ENCODE results near the gene IQCH. TPM values are rescaled to one million over a fixed set of nuclear protein-coding genes. Genes with fewer than 3 reads are reported as not detected.

IQCH gene
- total RNA-seq, 1 experiment from 2014 or later = 2.4 TPM

DNA sequence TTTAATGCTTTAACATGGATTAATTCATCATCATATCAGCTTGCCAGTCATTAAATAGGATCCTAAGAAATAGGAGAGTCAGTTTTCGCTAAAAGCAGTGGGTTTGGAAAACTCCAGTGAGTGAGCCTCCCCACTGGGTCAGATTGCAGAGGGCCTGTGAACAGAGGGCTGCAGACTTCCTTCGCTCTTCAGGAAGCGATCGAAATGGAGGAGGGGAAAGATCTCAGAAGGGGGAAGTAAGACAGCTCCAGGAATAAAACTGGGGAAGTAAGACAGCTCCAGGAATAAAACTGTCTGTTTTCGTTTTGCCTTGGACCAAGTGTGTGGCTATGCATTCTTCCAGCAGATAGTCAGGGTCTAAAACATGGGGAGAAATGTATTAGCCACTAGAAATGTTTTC is 141.5 kb downstream of the IQCH start:
- no peaks in the 10 kb centered on the region for H3K4me1 Mint-ChIP-seq (ENCODE audit: low read depth, unreplicated experiment)
- no peaks in the 10 kb centered on the region for H3K9me3 Mint-ChIP-seq (ENCODE audit: unreplicated experiment)
- H3K27me3 Mint-ChIP-seq (ENCODE audit: insufficient read depth, unreplicated experiment) = no peaks in the 10 kb centered on the region
- no peaks in the 10 kb centered on the region for H3K9me3 ChIP-seq
- no peaks in the 10 kb centered on the region for H3K36me3 Mint-ChIP-seq (ENCODE audit: insufficient read depth, unreplicated experiment)
- no TSS peak for BruUV-seq (replicated peaks)
- intact Hi-C loops (cut with micrococcal nuclease; ENCODE audit: unreplicated experiment) = no loop called here
- H3K4me1 ChIP-seq = no peaks in the 10 kb centered on the region
- H3K27me3 ChIP-seq (replicated peaks; ENCODE audit: control insufficient read depth, insufficient read depth, low read length) = no peaks in the 10 kb centered on the region
- no peak for DNase-seq
- CTCF ChIA-PET = no interaction called here
- H3K36me3 ChIP-seq (ENCODE audit: control insufficient read depth, insufficient read depth, low read length) = no peaks in the 10 kb centered on the region
- POLR2A ChIA-PET = no interaction called here
- no peak overlapping the region for H3K4me3 ChIP-seq (ENCODE audit: low read depth, low read length)
- TF ChIP-seq, protein P1, sequence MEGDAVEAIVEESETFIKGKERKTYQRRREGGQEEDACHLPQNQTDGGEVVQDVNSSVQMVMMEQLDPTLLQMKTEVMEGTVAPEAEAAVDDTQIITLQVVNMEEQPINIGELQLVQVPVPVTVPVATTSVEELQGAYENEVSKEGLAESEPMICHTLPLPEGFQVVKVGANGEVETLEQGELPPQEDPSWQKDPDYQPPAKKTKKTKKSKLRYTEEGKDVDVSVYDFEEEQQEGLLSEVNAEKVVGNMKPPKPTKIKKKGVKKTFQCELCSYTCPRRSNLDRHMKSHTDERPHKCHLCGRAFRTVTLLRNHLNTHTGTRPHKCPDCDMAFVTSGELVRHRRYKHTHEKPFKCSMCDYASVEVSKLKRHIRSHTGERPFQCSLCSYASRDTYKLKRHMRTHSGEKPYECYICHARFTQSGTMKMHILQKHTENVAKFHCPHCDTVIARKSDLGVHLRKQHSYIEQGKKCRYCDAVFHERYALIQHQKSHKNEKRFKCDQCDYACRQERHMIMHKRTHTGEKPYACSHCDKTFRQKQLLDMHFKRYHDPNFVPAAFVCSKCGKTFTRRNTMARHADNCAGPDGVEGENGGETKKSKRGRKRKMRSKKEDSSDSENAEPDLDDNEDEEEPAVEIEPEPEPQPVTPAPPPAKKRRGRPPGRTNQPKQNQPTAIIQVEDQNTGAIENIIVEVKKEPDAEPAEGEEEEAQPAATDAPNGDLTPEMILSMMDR (IDR thresholded peaks at IDR 0.05; ENCODE audit: insufficient read depth in 1 of 2, low read depth in 1 of 2, low read length in 1 of 2, severe bottlenecking in 1 of 2, unreplicated experiment in 1 of 2) = no peak
- no peak overlapping the region for H3K27ac Mint-ChIP-seq (ENCODE audit: unreplicated experiment)
- H3K4me3 Mint-ChIP-seq (ENCODE audit: unreplicated experiment) = no peak overlapping the region

DNA sequence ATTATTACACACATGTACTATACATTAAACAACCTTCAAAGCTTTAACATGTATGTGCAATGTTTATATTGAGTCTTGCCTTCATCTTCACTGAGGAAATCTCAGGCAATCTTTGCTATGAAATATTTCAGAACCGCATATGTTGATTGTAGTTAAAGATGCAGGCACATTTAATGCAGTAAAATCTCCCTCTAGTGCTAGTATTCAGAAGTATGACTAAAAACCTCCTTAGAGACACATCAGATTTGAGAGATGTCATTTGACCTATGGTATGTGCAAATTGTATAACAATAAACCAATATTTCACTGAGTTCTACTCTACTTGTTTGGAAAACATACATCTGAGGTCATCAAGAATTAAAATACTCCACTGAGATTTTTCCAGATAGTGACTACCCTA is 142.6 kb downstream of the IQCH start:
- intact Hi-C loops (cut with micrococcal nuclease; ENCODE audit: unreplicated experiment) = no loop called here
- no peaks in the 10 kb centered on the region for H3K27me3 Mint-ChIP-seq (ENCODE audit: insufficient read depth, unreplicated experiment)
- BruUV-seq (replicated peaks) = no TSS peak
- Histone ChIP-seq H3K4me3 (ENCODE audit: low read depth, low read length) (no peak overlapping the region), H3K27me3 (replicated peaks; ENCODE audit: control insufficient read depth, insufficient read depth, low read length) (no peaks in the 10 kb centered on the region), H3K9me3 (no peaks in the 10 kb centered on the region), H3K36me3 (ENCODE audit: control insufficient read depth, insufficient read depth, low read length) (no peaks in the 10 kb centered on the region), H3K4me1 (no peaks in the 10 kb centered on the region)
- H3K9me3 Mint-ChIP-seq (ENCODE audit: unreplicated experiment) = no peaks in the 10 kb centered on the region
- no peak overlapping the region for H3K27ac Mint-ChIP-seq (ENCODE audit: unreplicated experiment)
- ChIA-PET POLR2A (no interaction called here), CTCF (no interaction called here)
- no peak for DNase-seq
- H3K4me3 Mint-ChIP-seq (ENCODE audit: unreplicated experiment) = no peak overlapping the region
- H3K4me1 Mint-ChIP-seq (ENCODE audit: low read depth, unreplicated experiment) = no peaks in the 10 kb centered on the region
- TF ChIP-seq, protein P1 (IDR thresholded peaks at IDR 0.05; ENCODE audit: insufficient read depth in 1 of 2, low read depth in 1 of 2, low read length in 1 of 2, severe bottlenecking in 1 of 2, unreplicated experiment in 1 of 2) = no peak
- H3K36me3 Mint-ChIP-seq (ENCODE audit: insufficient read depth, unreplicated experiment) = no peaks in the 10 kb centered on the region

DNA sequence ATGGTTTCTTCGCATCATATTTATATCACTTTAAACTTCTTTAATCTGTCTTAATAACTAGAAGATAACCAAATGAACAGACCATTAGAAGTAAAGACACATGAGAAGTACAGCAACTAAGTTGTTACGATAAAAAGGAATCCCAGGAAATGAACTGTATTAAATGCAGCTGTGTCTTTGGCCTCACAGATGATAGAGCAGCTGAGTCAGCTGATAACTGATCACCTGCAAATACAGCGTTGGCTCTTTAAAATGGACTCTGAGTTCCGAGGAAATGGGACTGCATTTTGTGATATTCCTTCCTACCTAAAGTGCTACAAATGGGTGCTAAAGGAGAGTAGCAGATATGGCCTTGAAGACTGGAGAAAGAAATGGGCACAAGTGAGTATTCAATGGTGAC is 145.3 kb downstream of the IQCH start:
- no peak for DNase-seq
- POLR2A ChIA-PET = no interaction called here

More for the DNA sequence above, 145.3 kb downstream of the IQCH start:
- H3K4me3 ChIP-seq (ENCODE audit: low read depth, low read length) = no peak overlapping the region
- intact Hi-C loops (cut with micrococcal nuclease; ENCODE audit: unreplicated experiment) = no loop called here
- no peaks in the 10 kb centered on the region for H3K27me3 ChIP-seq (replicated peaks; ENCODE audit: control insufficient read depth, insufficient read depth, low read length)
- Mint-ChIP-seq H3K9me3 (ENCODE audit: unreplicated experiment) (no peaks in the 10 kb centered on the region), H3K4me3 (ENCODE audit: unreplicated experiment) (no peak overlapping the region), H3K4me1 (ENCODE audit: low read depth, unreplicated experiment) (no peaks in the 10 kb centered on the region), H3K27me3 (ENCODE audit: insufficient read depth, unreplicated experiment) (no peaks in the 10 kb centered on the region), H3K36me3 (ENCODE audit: insufficient read depth, unreplicated experiment) (no peaks in the 10 kb centered on the region), H3K27ac (ENCODE audit: unreplicated experiment) (no peak overlapping the region)
- H3K4me1 ChIP-seq = no peaks in the 10 kb centered on the region
- no peaks in the 10 kb centered on the region for H3K36me3 ChIP-seq (ENCODE audit: control insufficient read depth, insufficient read depth, low read length)
- BruUV-seq (replicated peaks) = no TSS peak
- CTCF ChIA-PET = no interaction called here
- TF ChIP-seq, protein P1 (IDR thresholded peaks at IDR 0.05; ENCODE audit: insufficient read depth in 1 of 2, low read depth in 1 of 2, low read length in 1 of 2, severe bottlenecking in 1 of 2, unreplicated experiment in 1 of 2) = no peak
- H3K9me3 ChIP-seq = no peaks in the 10 kb centered on the region
